ENCODE results near the gene PPP2R5C. TPM values are rescaled to one million over a fixed set of nuclear protein-coding genes. Genes with fewer than 3 reads are reported as not detected.
A peak's percentile ranks its signal among the peaks of the same experiment; 100 is the strongest.

PPP2R5C gene
- total and polyA plus RNA-seq, 9 of the 15 experiments (the other 6 are each of a cell fraction or from before 2014, with no cell fraction given) = 284 to 617 (median 395) TPM

- TF ChIP-seq ZBTB1 (CRISPR knock-in tag; IDR thresholded peaks at IDR 0.05; ENCODE audit: borderline replicate concordance, low read depth) = no peak
- peak in 1 of 3 experiments; percentile 64; a peak in 2 of 6 replicates for TF ChIP-seq ZBTB11 (CRISPR knock-in tag; IDR thresholded peaks at IDR 0.05)
- 0 out of 2 replicates have a peak, but pooled peaks have one; percentile 3 for TF ChIP-seq NFE2 (IDR thresholded peaks at IDR 0.05; ENCODE audit: low read depth)
- TF ChIP-seq SMC3 (conservative IDR thresholded peaks at IDR 0.05; ENCODE audit: insufficient read depth, low read depth, low read length) = no peak
- no peak for TF ChIP-seq SAP30 (IDR thresholded peaks at IDR 0.05; ENCODE audit: borderline replicate concordance, insufficient read depth, low read depth, low read length, poor library complexity, severe bottlenecking)
- peak; percentile 69 for TF ChIP-seq GABPA (tag; conservative IDR thresholded peaks at IDR 0.05; ENCODE audit: low read depth)
- TF ChIP-seq PRDM10 (IDR thresholded peaks at IDR 0.05; ENCODE audit: partially characterized antibody) = no peak
- no peak for TF ChIP-seq ZC3H11A (IDR thresholded peaks at IDR 0.05; ENCODE audit: low read depth, low read length)
- TF ChIP-seq ZNF778 (CRISPR knock-in tag; IDR thresholded peaks at IDR 0.05) = no peak
- peak; percentile 77 for TF ChIP-seq VEZF1 (CRISPR knock-in tag; IDR thresholded peaks at IDR 0.05)
- TF ChIP-seq NEUROD1 (IDR thresholded peaks at IDR 0.05; ENCODE audit: borderline replicate concordance, low read depth, low read length, partially characterized antibody) = no peak
- peak; percentile 72 for TF ChIP-seq GTF2E2 (tag; IDR thresholded peaks at IDR 0.05)
- peak; percentile 38 for TF ChIP-seq SMAD1 (IDR thresholded peaks at IDR 0.05; ENCODE audit: low read depth, low read length, partially characterized antibody)
- peak; percentile 19; the same call in 1 of the 2 replicates for TF ChIP-seq SP1 (CRISPR knock-in tag; IDR thresholded peaks at IDR 0.05)
These were observed 48.4 kb downstream of the PPP2R5C start (continued) for GRCh38 chr14:101809671-101810514.
